D721Med (cell line): ENCODE data around the gene KLF17.

ENCODE experiments used
- DNase-seq: peaks from one replicate; pipeline ENCODE4 v3.0.0; 2011; ENCODE audit warnings: low spot score; ENCODE audit not compliant: insufficient read length
- FAIRE-seq: peaks from 2 replicates; lab custom pipeline; 2011; peaks lifted over from hg19 to GRCh38; lab: Jason Lieb, UNC
- CTCF ChIP-seq: IDR thresholded peaks from 2 replicates; pipeline ENCODE4 v1.5.1; 2012; ENCODE audit warnings: mild to moderate bottlenecking, control low read depth; ENCODE audit not compliant: insufficient read depth; ENCODE audit errors: missing control alignments

The KLF17 gene

GRCh38 chr1:44170281-44170823, 51.7 kb downstream of the KLF17 start:
- TF ChIP-seq CTCF = no peak
- DNase-seq (no peak), FAIRE-seq (no peak)

GRCh38 chr1:44174630-44175029, 56.0 kb downstream of the KLF17 start:
- DNase-seq (no peak), FAIRE-seq (no peak)
- no peak for TF ChIP-seq CTCF
